GM18951 (cell line): ENCODE data around the gene EFNB1.

Experiments used
- POLR2A ChIP-seq: IDR thresholded peaks from 4 replicates; pipeline ENCODE4 v1.6.1; 2011; ENCODE audit warnings: mild to moderate bottlenecking; ENCODE audit not compliant: insufficient read length, insufficient read depth; ENCODE audit errors: extremely low read depth
- in situ Hi-C: fragments of 300-500 bp; cut with MboI; formaldehyde crosslinking; loops from one replicate; pipeline ENCODE4 v1.12.0; 2022; ENCODE audit warnings: low sequenced_read_pairs, mixed read lengths, inconsistent platforms; ENCODE audit not compliant: unreplicated experiment

EFNB1 gene

DNA sequence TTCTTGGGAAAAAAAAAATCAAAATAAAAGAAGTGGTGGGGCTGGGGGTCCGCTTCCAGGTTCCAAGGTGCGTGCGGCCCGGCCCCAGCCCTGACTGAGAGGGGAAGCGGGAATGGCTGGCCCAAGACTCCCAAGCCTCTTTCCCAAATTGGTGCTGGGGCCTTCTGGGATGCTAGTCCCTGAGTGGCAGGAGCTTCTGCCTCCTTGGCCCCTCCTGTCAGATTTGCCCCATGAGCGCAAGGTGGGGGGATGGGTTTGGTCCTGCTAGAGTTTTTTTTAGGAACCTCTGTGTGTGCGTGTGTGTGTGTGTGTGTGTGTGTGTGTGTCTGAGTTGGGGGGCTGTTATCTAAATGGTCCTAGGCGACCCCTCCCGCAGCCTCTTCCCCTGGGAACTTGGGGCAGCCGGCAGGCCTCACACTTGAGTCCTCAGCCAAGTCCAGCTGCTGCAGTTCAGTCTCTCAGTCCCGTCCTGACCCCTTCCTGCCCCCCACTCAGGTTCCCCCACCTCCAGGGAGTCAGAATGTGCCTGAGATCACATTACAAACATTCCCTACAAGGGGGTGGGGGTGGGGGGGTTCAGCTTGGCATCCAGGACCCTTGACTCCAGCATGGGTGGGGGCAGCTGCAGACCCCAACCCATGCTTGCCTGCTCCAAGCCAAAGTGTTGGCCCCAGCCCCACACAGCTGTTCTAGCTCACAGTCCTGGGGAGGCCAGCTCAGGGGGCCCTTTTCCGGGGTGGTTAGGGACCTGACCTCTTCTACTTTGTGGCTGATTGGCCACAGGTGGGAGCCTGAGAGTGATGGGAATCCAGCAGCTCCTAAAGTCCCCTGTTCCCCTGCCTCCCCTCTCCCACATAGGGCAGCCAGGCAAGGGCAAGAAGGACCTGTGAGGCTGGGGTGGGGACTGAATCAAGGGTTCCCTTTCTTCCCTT lies 4.0 kb downstream of the EFNB1 start:
- in situ Hi-C loops: no loop called here
- TF ChIP-seq POLR2A: no peak

- TF ChIP-seq POLR2A: no peak
- in situ Hi-C loops: no loop called here
These were observed 4.6 kb downstream of the EFNB1 start for GRCh38 chrX:68833448-68833805.

DNA sequence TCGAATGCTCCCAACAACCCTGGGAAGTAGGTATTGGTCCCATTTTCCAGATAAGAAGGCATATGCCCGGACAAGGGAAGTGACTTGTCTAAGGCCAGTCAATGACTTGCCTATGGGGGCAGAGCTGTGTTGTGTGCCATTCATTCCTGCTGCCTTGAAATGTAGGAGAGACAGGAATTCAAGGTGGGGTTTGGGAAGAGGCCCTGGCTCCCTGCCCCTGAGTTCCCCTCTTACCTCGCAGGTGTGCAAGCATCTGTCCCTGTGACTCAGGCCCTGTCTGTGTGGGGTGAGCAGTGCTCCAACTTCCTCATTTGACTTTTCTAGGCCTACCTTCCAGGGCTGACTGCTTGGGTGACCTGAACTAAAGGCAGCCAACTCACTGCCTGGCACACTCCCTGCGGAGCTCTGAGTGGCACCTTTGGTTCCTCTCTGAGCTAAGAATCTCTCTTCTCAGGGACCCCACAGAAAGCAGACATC lies 5.1 kb downstream of the EFNB1 start:
- in situ Hi-C loops: no loop called here
- no peak for TF ChIP-seq POLR2A

- TF ChIP-seq POLR2A: no peak
- in situ Hi-C loops: no loop called here
These were observed 5.7 kb downstream of the EFNB1 start for GRCh38 chrX:68834371-68835103.

DNA sequence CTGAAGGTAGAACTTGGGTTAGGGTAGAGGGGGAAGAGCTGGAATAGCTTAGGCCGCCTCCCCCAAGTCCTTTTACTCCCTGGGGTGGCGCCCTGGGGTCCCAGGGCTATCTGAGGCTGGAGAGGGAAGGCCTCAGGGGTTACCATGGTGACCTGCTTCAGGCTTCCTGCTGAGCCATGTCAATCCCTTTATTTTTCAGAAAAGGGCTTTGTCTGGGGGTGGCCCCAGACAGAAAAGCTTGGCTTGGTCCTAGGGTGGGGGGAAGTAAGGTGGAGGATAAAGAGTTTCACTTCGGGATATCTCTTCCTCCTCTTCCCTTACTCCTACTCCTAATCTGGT lies 6.3 kb downstream of the EFNB1 start:
- TF ChIP-seq POLR2A: no peak
- in situ Hi-C loops: no loop called here

DNA sequence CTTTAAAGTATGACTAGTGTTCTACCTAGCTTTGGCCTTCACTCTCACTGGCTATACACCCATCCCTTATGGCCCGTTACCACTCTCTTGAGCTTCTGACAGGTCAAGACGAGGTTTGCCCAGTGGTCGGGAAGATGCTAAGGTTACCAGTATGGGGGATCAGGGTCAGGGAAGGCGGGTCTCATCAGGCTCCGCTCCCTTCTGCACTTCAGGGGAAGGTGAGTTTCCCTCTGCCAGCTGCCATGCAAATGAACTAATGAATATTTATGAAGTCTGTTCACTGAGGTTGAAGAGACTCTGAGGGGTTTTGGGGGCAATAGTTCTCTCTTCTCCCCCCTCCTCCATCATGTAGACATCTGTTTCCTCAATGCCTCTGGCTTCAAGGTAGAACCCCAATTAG lies 6.6 kb downstream of the EFNB1 start:
- no peak for TF ChIP-seq POLR2A
- in situ Hi-C loops: no loop called here

GRCh38 chrX:68837119-68837518 lies 8.3 kb downstream of the EFNB1 start:
- in situ Hi-C loops: no loop called here
- TF ChIP-seq POLR2A: no peak

DNA sequence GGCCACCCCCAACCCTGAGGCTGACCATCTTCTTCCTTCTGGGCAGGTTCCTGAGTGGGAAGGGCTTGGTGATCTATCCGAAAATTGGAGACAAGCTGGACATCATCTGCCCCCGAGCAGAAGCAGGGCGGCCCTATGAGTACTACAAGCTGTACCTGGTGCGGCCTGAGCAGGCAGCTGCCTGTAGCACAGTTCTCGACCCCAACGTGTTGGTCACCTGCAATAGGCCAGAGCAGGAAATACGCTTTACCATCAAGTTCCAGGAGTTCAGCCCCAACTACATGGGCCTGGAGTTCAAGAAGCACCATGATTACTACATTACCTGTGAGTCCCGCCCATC lies 9.7 kb downstream of the EFNB1 start:
- in situ Hi-C loops: no loop called here
- no peak for TF ChIP-seq POLR2A

DNA sequence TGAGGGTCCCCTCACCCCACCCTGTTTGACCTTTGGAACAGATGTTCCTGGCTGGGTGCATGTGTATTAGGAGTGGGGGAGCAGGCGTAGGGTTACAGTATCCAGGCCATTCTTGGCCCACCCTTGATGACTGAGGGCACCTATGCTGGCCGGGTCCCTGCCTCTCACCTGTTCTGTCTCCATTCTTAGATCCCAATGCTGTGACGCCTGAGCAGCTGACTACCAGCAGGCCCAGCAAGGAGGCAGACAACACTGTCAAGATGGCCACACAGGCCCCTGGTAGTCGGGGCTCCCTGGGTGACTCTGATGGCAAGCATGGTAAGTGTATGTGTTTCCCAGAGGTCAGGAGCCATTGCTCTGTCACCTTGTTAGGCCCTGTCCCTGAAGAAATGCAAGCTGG lies 10.9 kb downstream of the EFNB1 start:
- TF ChIP-seq POLR2A: no peak
- in situ Hi-C loops: no loop called here

DNA sequence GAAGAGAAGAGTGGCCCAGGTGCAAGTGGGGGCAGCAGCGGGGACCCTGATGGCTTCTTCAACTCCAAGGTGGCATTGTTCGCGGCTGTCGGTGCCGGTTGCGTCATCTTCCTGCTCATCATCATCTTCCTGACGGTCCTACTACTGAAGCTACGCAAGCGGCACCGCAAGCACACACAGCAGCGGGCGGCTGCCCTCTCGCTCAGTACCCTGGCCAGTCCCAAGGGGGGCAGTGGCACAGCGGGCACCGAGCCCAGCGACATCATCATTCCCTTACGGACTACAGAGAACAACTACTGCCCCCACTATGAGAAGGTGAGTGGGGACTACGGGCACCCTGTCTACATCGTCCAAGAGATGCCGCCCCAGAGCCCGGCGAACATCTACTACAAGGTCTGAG lies 11.4 kb downstream of the EFNB1 start:
- TF ChIP-seq POLR2A: no peak
- in situ Hi-C loops: no loop called here

DNA sequence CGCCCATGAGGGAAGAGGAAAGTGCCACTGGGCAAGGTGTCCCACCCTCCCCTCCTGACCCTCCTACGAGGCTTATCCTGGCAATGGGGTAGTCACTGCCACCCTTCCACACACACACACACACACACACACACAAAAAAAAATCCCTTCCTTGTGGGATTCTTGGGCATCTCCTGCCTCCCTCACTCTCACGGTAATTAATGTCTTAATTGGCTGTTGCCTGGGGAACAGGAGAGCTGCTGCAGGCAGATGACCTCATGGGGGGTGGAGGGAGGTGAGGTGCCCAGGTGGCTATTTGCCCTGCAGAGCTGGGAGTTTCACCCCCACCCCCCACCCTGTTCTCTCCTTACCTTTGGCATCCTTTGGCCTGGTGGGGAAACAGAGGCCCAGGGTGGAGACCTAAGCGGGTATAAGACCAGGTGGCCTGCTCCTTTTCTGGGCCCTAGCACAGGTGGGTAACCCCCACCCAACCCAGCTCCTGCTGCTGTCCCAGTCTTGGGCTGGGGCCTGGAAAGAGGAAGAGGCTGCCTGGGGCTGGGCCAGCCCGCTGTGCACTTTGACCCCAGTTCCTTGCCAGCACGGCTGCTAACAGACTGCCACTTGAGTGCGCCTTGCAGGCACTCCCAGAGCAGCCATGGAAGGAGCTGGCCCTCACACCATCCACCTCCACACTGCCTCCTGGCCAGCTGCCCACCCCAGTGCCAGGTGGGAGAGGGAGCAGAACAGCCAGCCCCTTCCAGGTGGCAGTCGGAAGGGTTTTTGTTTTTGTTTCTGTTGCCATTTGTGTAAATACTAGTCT lies 12.6 kb downstream of the EFNB1 start:
- in situ Hi-C loops: no loop called here
- TF ChIP-seq POLR2A: no peak

DNA sequence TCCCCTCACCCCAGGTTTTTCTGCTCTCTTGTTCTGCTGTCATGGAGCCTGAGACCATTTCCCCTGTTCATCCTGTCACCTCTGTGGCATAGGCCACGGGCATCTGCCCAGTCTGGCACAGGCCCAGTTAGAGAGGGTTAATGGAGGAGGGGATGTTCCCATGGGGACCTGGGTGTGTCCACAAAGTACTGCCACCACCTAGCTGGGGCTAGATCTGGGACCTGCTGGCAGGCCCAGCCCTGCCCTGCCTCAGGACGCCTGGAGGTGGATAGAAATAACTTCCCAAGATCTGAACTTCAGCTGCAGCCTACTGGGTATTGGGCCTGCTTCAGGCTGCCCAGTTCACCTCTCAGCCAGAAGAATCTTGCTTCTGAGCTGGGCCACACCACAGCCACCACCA lies 13.5 kb downstream of the EFNB1 start:
- TF ChIP-seq POLR2A: no peak
- in situ Hi-C loops: no loop called here
